EL (cell line): ENCODE results near the gene E2F2.
A peak's percentile ranks its signal among the peaks of the same experiment; 100 is the strongest.

Experiments
- DNase-seq: peaks from one replicate; pipeline ENCODE4 v3.0.0-alpha.2; 2016

The E2F2 gene

GRCh38 chr1:23481026-23481597, 49.9 kb downstream of the E2F2 start:
- no peak for DNase-seq

DNA sequence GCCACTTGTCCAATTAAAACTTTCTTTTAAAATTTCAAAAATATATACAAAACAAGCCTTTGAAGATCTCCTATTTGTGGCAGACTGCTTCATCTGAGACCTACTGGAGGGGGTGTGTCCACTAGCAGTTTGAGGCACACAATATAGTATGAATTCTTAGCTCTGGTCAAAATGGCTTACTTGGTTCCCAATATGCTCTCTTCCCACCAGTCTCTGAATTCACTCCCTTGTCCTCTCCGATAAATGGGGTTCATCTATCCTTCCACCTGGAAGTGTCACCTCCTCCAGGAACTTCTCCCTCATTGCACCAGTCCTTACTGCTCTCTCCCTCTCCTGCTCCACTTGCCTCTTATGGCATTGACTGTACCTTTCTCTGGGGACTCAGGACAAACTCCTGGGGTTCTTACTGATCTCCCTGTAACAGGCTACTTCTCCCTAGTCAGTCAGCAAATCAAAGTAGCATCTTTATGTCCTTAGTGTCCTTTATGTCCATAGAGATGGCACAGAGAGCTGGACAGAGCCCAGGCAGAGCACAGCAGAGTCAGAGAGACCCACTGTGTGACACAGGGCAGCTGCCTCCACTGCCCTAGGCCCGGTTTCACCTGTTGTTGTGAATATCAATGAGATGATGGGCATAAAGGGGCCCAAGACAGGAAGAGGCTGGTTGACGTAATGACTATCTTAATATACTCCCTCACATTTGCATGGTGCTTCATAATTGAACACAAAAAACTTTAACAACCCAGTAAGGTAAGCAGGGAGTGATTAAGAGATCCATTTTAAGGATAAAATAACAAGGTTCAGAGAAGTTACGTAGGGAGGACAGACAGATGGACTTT, 50.6 kb downstream of the E2F2 start:
- no peak for DNase-seq

DNA sequence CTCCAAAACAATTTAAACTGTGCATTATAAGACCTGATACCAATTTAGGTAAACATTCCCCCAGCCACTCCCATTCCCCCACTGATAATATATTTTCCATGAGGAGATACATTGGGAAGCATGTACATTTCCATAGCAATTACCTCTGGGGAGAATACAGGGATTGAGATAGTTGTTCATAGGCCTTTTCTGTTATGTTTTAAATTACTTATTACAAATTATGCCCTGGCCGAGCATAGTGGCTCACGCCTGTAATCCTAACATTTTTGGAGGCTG, 51.4 kb downstream of the E2F2 start:
- no peak for DNase-seq

- DNase-seq: peak; percentile 29
Observed at GRCh38 chr1:23478896-23479665, 52.0 kb downstream of the E2F2 start.

- no peak for DNase-seq
Observed at GRCh38 chr1:23477359-23478144, 53.5 kb downstream of the E2F2 start.

DNA sequence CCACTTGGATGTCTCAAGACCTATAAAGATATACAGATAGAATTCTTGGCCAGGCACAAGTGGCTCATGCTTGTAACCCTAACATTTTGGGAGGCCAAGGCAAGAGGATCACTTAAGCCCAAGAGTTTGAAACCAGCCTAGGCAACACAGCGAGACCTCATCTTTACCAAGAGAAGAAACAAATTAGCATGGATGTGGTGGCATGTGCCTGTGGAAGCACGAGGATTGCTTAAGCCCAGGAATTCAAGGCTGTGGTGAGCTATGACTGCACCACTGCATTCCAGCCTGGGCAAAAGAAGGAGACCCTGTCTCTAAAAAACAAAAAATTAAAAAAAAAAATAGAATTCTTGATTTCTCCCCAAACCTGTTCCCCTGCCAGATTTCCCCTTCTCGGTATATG, 55.4 kb downstream of the E2F2 start:
- DNase-seq: no peak

- DNase-seq: peak; percentile 94
Observed at GRCh38 chr1:23475134-23475628, 55.9 kb downstream of the E2F2 start.

GRCh38 chr1:23473037-23473800, 57.8 kb downstream of the E2F2 start:
- peak; percentile 47 for DNase-seq

- no peak for DNase-seq
Observed at GRCh38 chr1:23472351-23473036, 58.5 kb downstream of the E2F2 start.

GRCh38 chr1:23471473-23472075, 59.5 kb downstream of the E2F2 start:
- no peak for DNase-seq

DNA sequence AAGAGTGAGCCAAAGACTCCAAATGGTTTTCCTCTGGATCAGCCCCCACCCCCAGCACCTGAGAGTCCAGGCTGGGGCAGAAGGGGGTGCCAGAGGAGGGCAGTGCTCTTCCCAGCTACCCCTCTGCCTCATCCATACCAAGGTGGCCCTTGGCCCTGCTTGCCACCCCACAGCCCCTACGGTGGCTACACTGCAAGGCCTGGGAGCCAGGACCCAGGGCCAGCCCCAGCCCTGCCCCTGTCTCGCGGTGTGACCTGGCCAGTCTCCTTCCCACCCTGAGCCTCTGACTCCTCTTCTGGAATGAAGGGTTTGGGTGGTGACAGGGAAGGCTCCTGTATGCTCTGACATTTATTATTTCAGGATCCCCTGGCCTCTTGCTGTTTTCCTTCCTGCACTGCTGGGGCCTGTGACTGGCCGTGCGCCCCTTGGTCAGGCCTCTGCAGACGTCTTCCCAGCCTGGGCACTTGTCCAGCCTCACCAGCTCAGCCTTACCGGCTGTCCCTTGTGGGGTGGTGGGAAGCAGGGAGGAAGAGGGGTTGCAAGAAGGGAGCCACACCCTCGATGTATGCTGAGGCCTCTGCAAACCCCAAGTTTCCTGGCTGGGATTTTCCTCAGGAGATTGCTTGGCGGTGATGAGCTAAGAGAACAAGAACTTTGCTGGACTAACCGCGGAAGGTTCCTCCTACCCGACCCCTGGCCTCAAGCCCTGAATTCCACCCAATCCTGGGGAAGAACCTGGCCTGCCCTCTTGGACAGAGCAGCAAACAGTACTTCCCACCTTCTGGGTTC, 60.6 kb downstream of the E2F2 start:
- DNase-seq: peak; percentile 81

- no peak for DNase-seq
Observed at GRCh38 chr1:23469372-23469982, 61.6 kb downstream of the E2F2 start.

DNA sequence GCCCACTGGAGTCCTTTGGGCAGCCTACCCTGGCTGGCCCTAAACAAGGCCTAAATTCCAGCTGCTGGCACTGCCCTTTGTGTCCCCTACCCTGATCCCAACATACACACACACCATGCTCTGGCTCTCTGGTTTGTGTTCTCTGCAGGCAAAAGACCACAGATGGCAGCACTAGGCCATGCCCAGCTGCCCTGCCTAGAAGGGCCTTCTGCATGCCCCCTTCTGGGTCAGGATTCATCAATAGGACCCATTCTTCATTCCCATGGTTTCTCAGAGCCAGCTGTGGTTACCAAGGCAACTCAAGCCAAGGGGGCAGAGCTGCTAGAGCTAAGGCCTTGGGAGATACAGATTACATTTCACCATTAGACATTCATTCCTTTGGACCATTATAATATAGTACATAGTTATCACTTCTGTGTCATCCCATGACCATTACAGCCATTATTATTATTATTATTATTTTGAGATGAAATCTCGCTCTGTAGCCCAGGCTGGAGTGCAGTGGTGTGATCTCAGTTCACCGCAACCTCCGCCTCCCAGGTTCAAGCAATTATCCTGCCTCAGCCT, 64.5 kb downstream of the E2F2 start:
- DNase-seq: no peak

DNA sequence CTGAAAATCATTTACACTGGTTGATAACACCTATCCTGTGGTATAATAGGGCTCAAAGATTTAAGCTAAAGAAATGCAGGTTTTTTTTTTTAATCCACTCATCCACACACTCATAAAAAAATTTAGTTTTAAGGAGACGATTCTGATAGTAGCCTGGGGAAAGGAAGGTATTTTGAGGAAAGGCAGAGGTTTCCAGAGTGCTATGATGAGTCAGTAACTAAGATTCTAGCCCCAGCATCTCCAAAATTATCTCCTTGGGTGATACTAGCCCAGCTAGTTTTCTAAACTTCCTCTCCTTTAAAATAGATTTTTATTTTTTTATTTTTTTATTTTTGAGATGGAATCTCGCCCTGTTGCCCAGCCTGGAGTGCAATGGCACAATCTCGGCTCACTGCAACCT, 67.7 kb downstream of the E2F2 start:
- DNase-seq: no peak

DNA sequence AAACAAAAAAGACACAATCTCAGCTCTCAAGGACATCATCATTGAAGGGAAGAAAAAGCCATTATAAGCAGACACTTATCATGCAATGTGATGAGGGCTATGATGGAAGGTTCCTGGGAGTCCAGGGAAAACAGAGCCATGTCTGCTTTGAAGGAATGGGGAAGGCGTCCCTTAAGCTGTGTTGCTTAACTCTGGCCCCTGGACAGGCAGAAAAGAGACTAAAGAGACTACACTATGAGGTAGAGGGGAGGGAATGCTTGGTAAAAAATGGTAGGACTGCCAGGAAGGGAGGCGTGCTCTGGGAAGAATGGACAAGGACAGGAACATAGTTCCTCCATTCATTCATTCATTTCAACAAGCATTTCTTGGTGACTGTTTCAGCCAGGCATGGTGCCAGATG, 68.3 kb downstream of the E2F2 start:
- DNase-seq: no peak

DNA sequence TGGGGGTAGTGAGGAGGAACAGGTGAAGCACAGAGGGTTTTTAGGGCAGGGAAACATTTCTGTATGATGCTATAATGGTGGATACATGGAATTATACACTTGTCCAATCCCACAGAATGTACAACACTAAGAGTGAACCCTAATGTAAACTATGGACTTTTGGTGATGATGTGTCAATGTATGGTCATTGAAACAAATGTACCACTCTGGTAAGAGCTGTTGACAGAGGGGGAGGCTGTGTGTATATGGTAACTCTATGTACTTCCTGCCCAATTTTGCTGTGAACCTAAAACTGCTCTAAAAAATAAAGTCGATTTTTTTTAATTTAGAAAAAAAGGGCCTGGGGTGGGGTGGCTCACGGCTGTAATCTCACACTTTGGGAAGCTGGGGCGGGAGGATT, 70.0 kb downstream of the E2F2 start:
- no peak for DNase-seq

DNA sequence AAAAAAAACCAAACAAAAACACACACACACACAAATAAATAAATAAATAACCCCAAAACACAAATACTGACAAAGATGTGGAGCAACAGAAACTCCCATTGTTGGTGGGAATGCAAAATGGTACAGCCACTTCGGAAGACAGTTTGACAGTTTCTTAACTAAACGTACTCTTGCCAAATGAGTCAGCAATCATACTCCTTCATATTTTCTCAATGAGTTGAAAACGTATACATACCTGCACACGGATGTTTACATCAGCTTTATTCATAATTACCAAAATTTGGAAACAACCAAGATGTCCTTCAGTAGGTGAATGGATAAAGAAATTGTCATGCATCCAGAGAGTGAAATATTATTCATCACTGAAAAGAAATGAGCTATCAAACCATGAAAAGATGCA, 70.5 kb downstream of the E2F2 start:
- no peak for DNase-seq

GRCh38 chr1:23459338-23459757, 71.7 kb downstream of the E2F2 start:
- DNase-seq: no peak
